T-helper 1 cell treated with Interleukin-12 subunit alpha and Interleukin-12 subunit beta and Interleukin-4 antibody, amounts not matched to agents 30 μg/mL and 1 μg/mL, for 36 hours (primary cell): ENCODE data around the gene CNTLN.

Source experiments
- H3K27ac Mint-ChIP-seq: one replicate; pipeline ENCODE4 v1.8.0; 2021; ENCODE audit warnings: mild to moderate bottlenecking, mixed read lengths
- H3K27me3 Mint-ChIP-seq: one replicate; pipeline ENCODE4 v1.8.0; 2021; ENCODE audit warnings: low read depth, mixed read lengths
- H3K36me3 Mint-ChIP-seq: one replicate; pipeline ENCODE4 v1.8.0; 2021; ENCODE audit warnings: low read depth, mixed read lengths
- H3K4me1 Mint-ChIP-seq: one replicate; pipeline ENCODE4 v1.8.0; 2021; ENCODE audit warnings: low read depth, mixed read lengths
- H3K4me3 Mint-ChIP-seq: one replicate; pipeline ENCODE4 v1.8.0; 2021; ENCODE audit warnings: mild to moderate bottlenecking, moderate library complexity, mixed read lengths
- H3K9me3 Mint-ChIP-seq: one replicate; pipeline ENCODE4 v1.8.0; 2021; ENCODE audit warnings: mixed read lengths

The CNTLN gene

GRCh38 chr9:17462869-17463464, 328.1 kb downstream of the CNTLN start:
- H3K4me1 Mint-ChIP-seq, result no peaks in the 10 kb centered on the region
- no peak overlapping the region for H3K4me3 Mint-ChIP-seq
- H3K27me3 Mint-ChIP-seq, result no peaks in the 10 kb centered on the region
- no peaks in the 10 kb centered on the region for H3K36me3 Mint-ChIP-seq
- no peak overlapping the region for H3K27ac Mint-ChIP-seq
- H3K9me3 Mint-ChIP-seq, result no peaks in the 10 kb centered on the region

GRCh38 chr9:17470036-17470813, 335.4 kb downstream of the CNTLN start:
- Mint-ChIP-seq H3K27ac (no peak overlapping the region), H3K36me3 (no peaks in the 10 kb centered on the region), H3K4me1 (no peaks in the 10 kb centered on the region), H3K27me3 (no peaks in the 10 kb centered on the region), H3K9me3 (no peaks in the 10 kb centered on the region), H3K4me3 (no peak overlapping the region)

- Mint-ChIP-seq H3K36me3 (no peaks in the 10 kb centered on the region), H3K4me3 (no peak overlapping the region), H3K27ac (no peak overlapping the region), H3K27me3 (no peaks in the 10 kb centered on the region), H3K9me3 (no peaks in the 10 kb centered on the region), H3K4me1 (no peaks in the 10 kb centered on the region)
These were observed 337.3 kb downstream of the CNTLN start for GRCh38 chr9:17472126-17472525.

- H3K36me3 Mint-ChIP-seq, result no peaks in the 10 kb centered on the region
- no peaks in the 10 kb centered on the region for H3K4me1 Mint-ChIP-seq
- H3K4me3 Mint-ChIP-seq, result no peak overlapping the region
- H3K27ac Mint-ChIP-seq, result no peak overlapping the region
- no peaks in the 10 kb centered on the region for H3K9me3 Mint-ChIP-seq
- no peaks in the 10 kb centered on the region for H3K27me3 Mint-ChIP-seq
These were observed 341.6 kb downstream of the CNTLN start for GRCh38 chr9:17476401-17476800.

- no peak overlapping the region for H3K4me3 Mint-ChIP-seq
- H3K4me1 Mint-ChIP-seq, result no peaks in the 10 kb centered on the region
- H3K9me3 Mint-ChIP-seq, result no peaks in the 10 kb centered on the region
- H3K27me3 Mint-ChIP-seq, result no peaks in the 10 kb centered on the region
- no peaks in the 10 kb centered on the region for H3K36me3 Mint-ChIP-seq
- H3K27ac Mint-ChIP-seq, result no peak overlapping the region
These were observed 343.0 kb downstream of the CNTLN start for GRCh38 chr9:17477816-17478215.

GRCh38 chr9:17480966-17481365, 346.1 kb downstream of the CNTLN start:
- Mint-ChIP-seq H3K4me3 (no peak overlapping the region), H3K9me3 (no peaks in the 10 kb centered on the region), H3K27ac (no peak overlapping the region), H3K36me3 (no peaks in the 10 kb centered on the region), H3K27me3 (no peaks in the 10 kb centered on the region), H3K4me1 (no peaks in the 10 kb centered on the region)

- Mint-ChIP-seq H3K27me3 (no peaks in the 10 kb centered on the region), H3K4me3 (no peak overlapping the region), H3K36me3 (no peaks in the 10 kb centered on the region), H3K27ac (no peak overlapping the region), H3K9me3 (no peaks in the 10 kb centered on the region), H3K4me1 (no peaks in the 10 kb centered on the region)
These were observed 346.7 kb downstream of the CNTLN start for GRCh38 chr9:17481565-17481964.

- H3K4me3 Mint-ChIP-seq, result no peak overlapping the region
These were observed 350.1 kb downstream of the CNTLN start for GRCh38 chr9:17484906-17485305.

GRCh38 chr9:17486396-17486795, 351.6 kb downstream of the CNTLN start:
- H3K9me3 Mint-ChIP-seq, result no peaks in the 10 kb centered on the region

More at GRCh38 chr9:17484906-17485305, 350.1 kb downstream of the CNTLN start:
- Mint-ChIP-seq H3K27ac (no peak overlapping the region), H3K4me1 (no peaks in the 10 kb centered on the region), H3K36me3 (no peaks in the 10 kb centered on the region), H3K9me3 (no peaks in the 10 kb centered on the region), H3K27me3 (no peaks in the 10 kb centered on the region)

GRCh38 chr9:17487467-17487866, 352.6 kb downstream of the CNTLN start:
- no peaks in the 10 kb centered on the region for H3K9me3 Mint-ChIP-seq
- no peaks in the 10 kb centered on the region for H3K4me1 Mint-ChIP-seq
- H3K27ac Mint-ChIP-seq, result no peak overlapping the region
- no peaks in the 10 kb centered on the region for H3K36me3 Mint-ChIP-seq
- H3K27me3 Mint-ChIP-seq, result no peaks in the 10 kb centered on the region
- H3K4me3 Mint-ChIP-seq, result no peak overlapping the region

More at GRCh38 chr9:17486396-17486795, 351.6 kb downstream of the CNTLN start:
- H3K4me1 Mint-ChIP-seq, result no peaks in the 10 kb centered on the region
- H3K4me3 Mint-ChIP-seq, result no peak overlapping the region
- no peak overlapping the region for H3K27ac Mint-ChIP-seq
- H3K27me3 Mint-ChIP-seq, result no peaks in the 10 kb centered on the region
- no peaks in the 10 kb centered on the region for H3K36me3 Mint-ChIP-seq

GRCh38 chr9:17488662-17489061, 353.8 kb downstream of the CNTLN start:
- Mint-ChIP-seq H3K27ac (no peak overlapping the region), H3K36me3 (no peaks in the 10 kb centered on the region), H3K27me3 (no peaks in the 10 kb centered on the region), H3K9me3 (no peaks in the 10 kb centered on the region), H3K4me1 (no peaks in the 10 kb centered on the region), H3K4me3 (no peak overlapping the region)

GRCh38 chr9:17490110-17490509, 355.3 kb downstream of the CNTLN start:
- Mint-ChIP-seq H3K27me3 (no peaks in the 10 kb centered on the region), H3K36me3 (no peaks in the 10 kb centered on the region), H3K4me3 (no peak overlapping the region), H3K27ac (no peak overlapping the region), H3K4me1 (no peaks in the 10 kb centered on the region), H3K9me3 (no peaks in the 10 kb centered on the region)

GRCh38 chr9:17491780-17492179, 356.9 kb downstream of the CNTLN start:
- Mint-ChIP-seq H3K27me3 (no peaks in the 10 kb centered on the region), H3K27ac (no peak overlapping the region), H3K4me3 (no peak overlapping the region), H3K9me3 (no peaks in the 10 kb centered on the region), H3K36me3 (no peaks in the 10 kb centered on the region), H3K4me1 (no peaks in the 10 kb centered on the region)

- H3K9me3 Mint-ChIP-seq, result no peaks in the 10 kb centered on the region
- H3K27ac Mint-ChIP-seq, result no peak overlapping the region
- H3K4me1 Mint-ChIP-seq, result no peaks in the 10 kb centered on the region
- H3K27me3 Mint-ChIP-seq, result no peaks in the 10 kb centered on the region
- H3K36me3 Mint-ChIP-seq, result no peaks in the 10 kb centered on the region
- no peak overlapping the region for H3K4me3 Mint-ChIP-seq
These were observed 368.4 kb downstream of the CNTLN start for GRCh38 chr9:17503196-17503595.

GRCh38 chr9:17509151-17509550, 374.3 kb downstream of the CNTLN start:
- Mint-ChIP-seq H3K27me3 (no peaks in the 10 kb centered on the region), H3K27ac (no peak overlapping the region), H3K4me1 (no peaks in the 10 kb centered on the region), H3K4me3 (no peak overlapping the region), H3K9me3 (no peaks in the 10 kb centered on the region), H3K36me3 (no peaks in the 10 kb centered on the region)
